ENCODE measurements around the gene ZGPAT.

Gene ZGPAT

DNA sequence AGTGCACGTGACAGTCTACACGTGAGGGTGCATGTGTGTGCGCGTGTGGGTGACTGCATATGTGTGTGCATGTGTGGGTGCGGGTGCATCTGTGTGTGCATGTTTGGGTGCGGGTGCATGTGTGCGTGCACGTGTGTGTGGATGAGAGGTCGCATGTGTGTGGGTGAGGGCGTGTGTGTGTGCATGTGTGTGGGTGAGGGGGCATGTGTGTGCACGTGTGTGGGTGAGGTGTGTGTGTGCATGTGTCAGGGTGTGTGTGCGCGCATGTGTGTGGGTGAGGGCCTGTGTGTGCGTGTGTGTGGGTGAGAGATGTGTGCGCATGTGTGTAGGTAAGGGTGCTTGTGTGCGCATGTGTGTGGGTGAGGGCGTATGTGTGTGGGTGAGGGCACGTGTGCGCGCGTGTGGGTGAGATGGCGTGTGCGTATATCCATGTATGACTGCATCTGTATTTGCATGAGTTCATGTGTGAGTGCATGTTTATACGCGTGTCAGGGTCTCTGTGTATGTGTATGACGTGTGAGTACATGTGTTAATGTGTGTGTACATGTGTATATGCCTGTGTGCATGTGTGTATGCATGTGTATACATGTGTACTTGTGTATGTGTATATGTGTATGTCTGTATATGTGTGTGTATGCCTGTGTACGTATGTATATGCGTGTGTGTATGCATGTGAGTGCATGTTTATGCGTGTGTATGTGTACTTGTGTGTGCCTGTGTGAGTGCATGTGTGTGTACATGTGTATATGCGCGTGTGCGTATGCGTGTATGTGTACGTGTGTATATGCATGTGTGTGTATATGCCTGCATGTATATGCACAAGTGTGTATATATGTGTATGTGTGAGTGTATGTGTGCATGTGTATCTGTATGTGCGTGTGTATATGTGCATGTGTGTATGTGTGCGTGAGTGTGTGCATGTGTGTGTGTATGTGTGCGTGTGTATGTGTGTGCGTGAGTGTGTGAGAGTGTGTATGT lies 24.6 kb downstream of the ZGPAT start:
- no peak for DNase-seq

DNA sequence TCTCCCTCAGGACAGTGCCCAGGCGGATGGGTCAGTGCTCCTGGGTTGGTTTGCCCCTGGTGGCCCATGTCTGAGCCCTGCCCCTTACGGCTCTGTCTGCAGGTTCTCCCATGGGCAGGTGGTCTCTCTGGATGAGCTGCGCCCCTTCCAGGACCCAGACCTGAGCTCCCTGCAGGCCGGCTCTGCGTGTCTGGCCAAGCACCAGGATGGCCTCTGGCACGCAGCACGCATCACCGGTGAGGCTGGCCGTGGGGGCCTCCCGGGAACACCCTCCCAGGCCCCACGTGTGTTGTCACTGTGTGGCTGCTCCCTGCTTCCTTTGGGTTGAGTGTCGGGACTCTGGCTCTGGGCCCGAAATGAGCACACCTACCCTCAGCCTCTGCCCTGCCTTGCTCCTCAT lies 25.3 kb downstream of the ZGPAT start:
- no peak for DNase-seq

DNA sequence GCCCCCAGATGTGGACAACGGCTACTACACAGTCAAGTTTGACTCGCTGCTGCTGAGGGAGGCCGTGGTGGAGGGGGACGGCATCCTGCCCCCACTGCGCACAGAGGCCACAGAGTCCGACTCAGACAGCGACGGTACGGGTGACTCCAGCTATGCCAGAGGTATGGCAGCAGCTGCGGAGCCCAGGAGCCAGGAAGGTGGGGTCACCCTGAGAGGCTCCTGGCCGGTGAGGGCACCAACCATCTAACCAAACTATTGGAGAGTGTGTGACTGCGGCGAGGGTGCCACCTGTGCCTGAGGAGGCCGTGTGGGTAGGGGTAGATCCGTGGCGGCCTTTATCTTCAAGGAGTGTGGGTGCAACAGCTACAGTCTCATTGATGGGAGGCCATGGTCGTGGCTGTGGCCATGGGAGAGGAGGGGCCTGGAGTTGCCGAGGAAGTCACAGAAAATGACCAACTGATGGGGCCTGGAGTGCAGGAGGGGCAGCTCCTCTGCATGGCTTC lies 25.8 kb downstream of the ZGPAT start:
- no peak for DNase-seq

DNA sequence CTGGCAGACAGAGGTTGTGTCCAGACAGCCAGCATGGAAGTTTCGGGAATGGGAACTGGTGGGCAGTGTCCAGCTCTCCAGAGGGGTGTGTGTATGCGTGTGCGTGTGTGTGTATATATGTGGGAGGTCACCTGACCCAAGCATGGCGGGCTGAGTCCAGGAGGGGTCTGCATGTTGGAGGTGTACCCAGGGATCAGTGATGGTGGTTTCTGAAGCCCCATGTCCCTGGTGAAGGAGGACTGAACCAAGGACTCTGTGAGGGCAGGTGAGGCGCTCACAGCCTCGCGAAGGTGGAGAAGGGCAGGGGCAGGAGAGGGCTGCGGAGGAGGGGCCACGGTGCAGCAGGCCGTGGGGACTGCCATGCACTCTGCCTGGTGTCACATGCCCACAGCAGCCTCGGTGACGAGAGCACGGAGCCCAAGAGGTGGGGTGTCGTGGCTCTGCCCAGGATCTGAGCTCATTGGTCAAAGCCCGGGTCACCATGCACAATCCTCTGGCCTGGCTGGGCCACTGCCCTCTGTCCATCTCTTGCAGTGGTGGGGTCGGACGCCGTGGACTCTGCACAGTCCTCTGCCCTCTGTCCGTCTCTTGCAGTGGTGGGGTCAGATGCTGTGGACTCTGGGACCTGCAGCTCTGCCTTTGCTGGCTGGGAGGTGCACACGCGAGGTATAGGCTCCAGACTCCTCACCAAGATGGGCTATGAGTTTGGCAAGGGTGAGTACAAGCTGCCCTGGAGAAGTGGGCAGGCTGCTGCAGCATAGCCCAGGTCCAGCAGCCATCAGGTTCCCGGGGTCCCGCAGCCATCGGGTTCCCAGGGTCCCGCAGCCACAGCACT lies 26.5 kb downstream of the ZGPAT start:
- DNase-seq: no peak

DNA sequence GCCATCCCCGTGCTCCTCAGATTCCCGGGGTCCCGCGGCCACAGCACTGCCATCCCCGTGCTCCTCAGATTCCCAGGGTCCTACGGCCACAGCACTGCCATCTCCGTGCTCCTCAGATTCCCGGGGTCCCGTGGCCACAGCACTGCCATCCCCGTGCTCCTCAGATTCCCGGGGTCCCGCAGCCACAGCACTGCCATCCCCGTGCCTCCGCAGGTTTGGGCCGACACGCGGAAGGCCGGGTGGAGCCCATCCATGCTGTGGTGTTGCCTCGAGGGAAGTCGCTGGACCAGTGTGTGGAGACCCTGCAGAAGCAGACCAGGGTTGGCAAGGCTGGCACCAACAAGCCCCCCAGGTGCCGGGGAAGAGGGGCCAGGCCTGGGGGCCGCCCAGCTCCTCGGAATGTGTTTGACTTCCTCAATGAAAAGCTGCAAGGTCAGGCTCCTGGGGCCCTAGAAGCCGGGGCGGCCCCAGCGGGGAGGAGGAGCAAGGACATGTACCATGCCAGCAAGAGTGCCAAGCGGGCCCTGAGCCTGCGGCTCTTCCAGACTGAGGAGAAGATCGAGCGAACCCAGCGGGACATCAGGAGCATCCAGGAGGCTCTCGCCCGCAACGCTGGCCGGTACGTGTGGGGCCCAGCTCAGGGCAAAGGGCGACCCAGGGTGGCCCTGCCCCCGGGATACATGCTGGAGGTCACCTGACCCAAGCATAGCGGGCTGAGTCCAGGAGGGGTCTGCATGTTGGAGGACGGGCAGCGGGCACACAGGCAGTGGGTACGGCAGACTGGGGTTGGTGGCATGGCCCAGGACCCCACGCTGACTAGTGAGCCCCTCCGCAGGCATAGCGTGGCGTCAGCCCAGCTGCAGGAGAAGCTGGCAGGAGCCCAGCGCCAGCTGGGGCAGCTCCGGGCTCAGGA lies 27.4 kb downstream of the ZGPAT start:
- peak in 10 of 51 donors; percentile 6 to 51 (median 27) for DNase-seq

DNA sequence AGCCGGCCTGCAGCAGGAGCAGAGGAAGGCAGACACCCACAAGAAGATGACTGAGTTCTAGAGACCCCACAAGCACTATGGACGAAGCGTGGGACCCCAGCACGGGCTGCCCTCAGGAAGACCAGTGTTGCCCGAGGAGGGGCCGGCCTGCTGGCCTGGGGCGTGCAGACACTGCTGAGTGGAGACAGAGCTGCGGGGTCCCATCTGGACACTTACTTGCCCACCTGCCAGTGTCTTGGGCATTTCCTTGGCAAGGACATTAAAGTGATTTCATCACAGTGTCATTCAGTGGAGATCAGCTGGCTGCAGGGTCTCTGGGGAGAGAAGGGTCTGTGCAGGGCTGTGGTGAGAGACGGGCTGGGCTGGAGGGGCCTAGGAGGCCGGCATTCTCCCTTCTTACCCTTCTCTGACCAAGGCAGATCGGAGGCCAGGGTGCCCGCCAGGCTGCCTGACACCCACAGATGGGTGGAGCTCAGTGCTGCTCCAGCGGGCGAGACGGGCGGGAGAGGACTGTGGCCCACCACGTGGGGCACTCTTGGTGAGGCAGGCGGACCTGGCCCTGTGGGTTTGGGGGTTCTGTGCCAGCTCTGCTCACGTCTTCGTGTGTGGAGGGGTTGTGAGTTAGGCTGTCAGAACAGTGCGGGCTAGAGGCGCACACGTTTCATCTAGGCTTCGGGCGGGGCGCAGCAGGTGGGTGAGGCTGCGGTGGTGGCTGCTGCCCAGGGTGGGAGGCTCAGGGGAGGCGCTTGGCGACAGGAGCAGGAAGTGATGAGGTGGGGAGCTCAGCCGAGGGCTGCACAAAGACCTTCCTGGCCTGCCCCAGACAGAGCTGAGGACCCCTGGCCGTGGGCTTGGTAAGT lies 28.2 kb downstream of the ZGPAT start, which contains the start of gene LIME1:
TSS of gene LIME1 (plus strand) at position 806 of the 860 bp plus-strand sequence. CDS start 886 bp downstream, outside the sequence.
- DNase-seq: peak in 2 of 51 donors; percentile 23 to 54

DNA sequence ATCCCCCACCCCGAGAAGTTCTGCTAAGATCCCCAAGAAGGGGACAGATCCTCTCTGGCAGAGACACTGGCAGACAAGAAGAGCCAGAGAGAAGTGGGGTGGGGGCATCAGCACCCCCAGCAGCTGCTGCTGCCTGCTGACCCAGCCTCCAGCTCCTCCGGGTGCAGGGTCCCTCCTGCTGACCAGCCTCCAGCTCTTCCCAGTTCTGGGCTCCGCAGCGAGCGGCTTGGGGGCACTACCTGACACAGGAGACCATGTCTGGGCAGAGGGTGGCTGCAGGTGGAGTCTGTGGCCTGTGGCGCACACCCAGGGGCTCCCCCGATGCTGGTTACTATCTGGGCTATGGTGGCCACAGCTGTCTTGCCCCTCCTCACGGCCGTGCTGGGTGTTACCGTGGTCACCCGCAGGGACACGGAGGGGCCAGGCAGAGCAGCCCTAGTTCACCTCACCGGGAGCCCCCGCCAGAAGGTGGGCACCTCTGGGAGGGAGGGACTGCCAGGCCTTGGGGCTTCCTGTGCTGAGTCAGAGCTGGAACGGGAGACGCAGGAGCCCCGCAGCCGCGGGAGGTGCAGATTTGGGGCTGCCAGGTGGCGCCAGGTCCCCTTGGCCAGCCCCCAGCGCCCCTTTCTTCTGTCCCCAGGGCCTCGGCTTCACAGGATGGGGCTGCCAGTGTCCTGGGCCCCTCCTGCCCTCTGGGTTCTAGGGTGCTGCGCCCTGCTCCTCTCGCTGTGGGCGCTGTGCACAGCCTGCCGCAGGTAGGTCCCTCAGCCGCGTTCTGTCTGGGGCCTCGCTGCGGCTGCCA lies 29.3 kb downstream of the ZGPAT start:
- DNase-seq: no peak

DNA sequence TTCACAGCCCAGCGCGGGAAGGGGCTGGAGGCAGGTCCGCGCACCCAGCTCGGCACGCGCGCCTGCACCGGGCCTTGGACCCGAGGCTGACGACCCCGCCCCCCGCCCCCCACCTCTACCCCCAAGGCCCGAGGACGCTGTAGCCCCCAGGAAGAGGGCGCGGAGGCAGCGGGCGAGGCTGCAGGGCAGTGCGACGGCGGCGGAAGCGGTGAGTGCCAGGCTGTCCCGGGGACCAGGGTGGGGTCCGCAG lies 29.8 kb downstream of the ZGPAT start:
- DNase-seq: no peak

DNA sequence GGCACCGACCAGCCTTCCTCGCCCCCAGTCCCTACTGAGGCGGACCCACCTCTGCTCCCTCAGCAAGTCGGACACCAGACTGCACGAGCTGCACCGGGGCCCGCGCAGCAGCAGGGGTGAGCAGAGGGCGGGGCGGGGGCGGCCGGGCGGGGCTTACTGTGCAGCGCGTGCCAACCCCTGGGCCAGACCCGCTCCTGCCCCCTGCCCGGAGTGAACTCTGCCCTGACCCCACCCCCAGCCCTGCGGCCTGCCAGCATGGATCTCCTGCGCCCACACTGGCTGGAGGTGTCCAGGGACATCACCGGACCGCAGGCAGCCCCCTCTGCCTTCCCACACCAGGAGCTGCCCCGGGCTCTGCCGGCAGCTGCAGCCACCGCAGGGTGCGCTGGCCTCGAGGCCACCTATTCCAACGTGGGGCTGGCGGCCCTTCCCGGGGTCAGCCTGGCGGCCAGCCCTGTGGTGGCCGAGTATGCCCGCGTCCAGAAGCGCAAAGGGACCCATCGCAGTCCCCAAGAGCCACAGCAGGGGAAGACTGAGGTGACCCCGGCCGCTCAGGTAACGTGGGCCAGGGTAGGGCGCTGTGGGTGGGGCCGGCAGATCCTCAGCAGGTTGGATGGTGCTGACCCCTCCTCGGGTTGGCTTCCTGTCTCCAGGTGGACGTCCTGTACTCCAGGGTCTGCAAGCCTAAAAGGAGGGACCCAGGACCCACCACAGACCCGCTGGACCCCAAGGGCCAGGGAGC lies 30.3 kb downstream of the ZGPAT start:
- no peak for DNase-seq

DNA sequence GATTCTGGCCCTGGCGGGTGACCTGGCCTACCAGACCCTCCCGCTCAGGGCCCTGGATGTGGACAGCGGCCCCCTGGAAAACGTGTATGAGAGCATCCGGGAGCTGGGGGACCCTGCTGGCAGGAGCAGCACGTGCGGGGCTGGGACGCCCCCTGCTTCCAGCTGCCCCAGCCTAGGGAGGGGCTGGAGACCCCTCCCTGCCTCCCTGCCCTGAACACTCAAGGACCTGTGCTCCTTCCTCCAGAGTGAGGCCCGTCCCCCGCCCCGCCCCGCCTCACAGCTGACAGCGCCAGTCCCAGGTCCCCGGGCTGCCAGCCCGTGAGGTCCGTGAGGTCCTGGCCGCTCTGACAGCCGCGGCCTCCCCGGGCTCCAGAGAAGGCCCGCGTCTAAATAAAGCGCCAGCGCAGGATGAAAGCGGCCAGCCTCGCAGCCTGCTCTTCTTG lies 30.9 kb downstream of the ZGPAT start:
- peak in 15 of 51 donors; percentile 16 to 53 (median 36) for DNase-seq

DNA sequence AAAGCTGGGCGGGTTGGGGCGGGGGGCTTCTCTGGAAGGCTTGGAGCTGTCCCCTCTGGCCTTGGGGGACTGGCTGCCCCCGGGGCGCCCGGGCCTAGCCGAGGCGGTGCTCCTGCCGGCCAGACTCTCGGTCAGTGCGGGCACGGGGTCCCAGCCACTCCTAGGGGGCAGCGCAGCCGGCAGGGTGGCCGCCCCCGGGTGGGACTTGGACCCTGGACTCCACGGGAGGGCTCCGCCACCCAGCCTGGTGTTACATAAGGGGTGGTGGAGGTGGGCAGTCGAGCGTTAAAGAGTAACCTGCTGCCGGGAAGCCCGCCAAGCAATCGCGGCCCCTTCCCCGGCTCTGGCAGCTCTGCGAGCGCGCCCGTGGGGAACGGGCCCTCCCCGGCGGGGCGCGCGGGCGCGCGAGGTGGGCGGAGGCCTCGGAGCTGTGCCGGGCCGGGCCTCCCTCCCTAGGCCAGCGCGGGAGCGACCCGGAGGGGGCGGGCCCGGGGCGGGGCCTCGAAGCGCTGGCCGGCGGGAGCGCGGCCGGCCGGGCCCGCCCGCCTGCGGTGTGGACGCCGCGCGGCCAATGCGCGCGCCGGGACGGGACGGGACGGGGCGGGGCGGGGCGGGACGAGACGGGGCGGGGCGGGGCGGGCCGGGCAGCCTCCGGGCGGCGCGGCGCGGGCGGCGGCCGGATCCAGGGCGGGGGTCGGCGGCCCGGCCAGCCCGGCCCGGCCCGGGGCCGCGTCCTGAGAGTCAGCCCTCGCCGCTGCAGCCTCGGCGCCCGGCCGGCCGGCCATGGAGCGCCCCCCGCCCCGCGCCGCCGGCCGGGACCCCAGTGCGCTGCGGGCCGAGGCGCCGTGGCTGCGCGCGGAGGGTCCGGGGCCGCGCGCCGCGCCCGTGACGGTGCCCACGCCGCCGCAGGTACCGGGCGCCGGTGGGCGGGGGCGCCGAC lies 31.6 kb downstream of the ZGPAT start, which contains the start of gene SLC2A4RG:
TSS of gene SLC2A4RG (plus strand) at position 647 of the 940 bp plus-strand sequence. CDS start at position 784, 137 bp downstream.
- DNase-seq: peak in 44 of 51 donors; percentile 19 to 86 (median 58)

DNA sequence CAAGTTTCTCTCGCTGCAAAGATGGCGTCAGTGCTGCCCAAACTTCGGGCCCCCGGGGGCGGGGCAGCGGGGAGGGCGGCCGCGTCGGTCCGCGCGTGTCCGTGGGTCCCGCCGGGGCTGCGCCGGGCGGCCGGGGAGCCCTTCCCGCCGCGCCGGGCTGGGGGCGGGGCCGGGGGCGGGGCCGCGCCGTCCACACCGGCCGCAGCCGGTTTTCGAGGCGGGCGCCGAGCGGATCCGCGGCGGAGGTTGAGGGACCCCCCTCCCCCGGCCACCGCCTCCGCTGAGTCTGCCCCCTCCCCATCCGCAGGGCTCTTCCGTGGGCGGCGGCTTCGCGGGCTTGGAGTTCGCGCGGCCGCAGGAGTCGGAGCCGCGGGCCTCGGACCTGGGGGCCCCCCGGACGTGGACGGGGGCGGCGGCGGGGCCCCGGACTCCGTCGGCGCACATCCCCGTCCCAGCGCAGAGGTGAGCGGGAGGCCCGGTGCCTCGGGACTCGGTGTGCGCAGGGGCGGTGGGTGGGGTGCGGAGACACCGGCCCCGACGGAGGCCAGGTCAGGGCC lies 32.3 kb downstream of the ZGPAT start:
- DNase-seq: peak in 9 of 51 donors; percentile 17 to 58 (median 38)

DNA sequence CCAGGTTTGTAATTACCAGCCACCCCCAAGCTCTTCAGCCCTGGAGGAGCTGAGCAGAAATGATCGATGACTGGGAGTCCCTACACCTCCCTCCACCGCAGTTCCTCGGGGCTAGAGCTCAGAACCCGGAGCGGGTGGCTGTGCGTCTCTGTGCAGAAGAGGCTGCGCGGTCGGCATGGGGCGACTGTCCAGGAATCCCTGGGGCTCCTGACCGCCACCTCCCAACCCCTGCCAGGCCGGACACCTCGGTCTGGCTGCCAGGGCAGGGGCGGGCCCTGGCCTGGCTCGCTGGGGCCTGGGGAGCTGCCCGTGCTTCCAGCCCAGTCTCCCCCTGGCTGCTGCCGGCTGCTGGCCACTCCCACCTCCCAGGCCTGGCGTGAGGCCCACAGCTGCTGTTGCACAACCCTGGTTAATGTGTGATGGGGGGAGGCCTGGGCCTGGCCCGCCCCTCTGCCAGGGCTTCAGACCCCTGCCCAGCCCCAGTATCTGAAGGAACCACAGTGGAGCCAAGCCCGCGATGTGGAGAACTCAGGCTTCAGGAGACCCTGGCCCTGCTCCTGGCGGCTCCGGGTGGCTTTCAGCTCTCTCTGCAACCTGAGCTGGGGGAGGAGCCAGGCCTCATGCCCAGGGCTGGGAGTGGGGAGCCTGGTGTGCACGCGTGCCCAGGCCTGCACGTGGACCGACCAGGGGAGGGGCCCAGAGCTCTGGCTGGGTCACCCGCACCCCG lies 33.0 kb downstream of the ZGPAT start:
- DNase-seq: peak in 46 of 51 donors; percentile 18 to 86 (median 70)

DNA sequence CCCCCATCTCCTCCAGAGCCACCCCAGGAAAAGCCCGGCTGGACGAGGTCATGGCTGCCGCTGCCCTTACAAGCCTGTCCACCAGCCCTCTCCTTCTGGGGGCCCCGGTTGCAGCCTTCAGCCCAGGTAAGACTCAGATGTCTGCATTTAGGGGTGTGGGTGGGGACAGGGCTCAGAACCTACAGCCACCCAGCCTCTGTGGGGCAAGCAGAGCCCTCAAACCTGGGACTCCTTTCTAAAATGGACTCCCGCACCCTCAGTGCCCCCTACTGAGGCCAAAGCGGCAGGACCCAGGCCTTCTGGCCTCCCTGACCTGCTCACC lies 33.5 kb downstream of the ZGPAT start:
- no peak for DNase-seq

DNA sequence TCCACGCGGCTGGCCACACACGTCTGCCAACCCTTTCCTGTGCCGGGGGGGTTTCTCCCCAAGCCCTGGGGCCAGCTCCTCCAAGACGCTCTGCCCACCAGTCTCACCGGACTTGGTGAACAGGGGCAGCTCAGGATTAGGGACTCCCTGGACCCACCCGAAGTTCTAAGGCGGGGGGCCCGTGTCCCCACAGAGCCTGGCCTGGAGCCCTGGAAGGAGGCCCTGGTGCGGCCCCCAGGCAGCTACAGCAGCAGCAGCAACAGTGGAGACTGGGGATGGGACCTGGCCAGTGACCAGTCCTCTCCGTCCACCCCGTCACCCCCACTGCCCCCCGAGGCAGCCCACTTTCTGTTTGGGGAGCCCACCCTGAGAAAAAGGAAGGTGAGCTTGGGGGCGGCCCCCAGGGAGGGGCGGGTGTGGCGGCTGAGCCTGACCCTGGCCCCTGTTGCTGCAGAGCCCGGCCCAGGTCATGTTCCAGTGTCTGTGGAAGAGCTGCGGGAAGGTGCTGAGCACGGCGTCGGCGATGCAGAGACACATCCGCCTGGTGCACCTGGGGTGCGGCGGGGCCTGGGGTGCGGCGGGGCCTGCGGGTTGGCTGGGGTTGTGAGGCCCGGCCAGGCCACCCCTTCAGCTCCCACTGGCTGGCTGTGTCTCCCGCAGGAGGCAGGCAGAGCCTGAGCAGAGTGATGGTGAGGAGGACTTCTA lies 34.0 kb downstream of the ZGPAT start:
- DNase-seq: no peak
